Aorta (tissue), 5 donors: ENCODE measurements around the gene HOXC6. TPM values are rescaled to one million over a fixed set of nuclear protein-coding genes. Genes with fewer than 3 reads are reported as not detected.
A peak's percentile ranks its signal among the peaks of the same experiment; 100 is the strongest.

ENCODE experiments used
- ATAC-seq: fragments of 200-7000 bp; cut with Tn5 transposase; one replicate; pipeline ENCODE4 v1.9.1; 2022; ENCODE audit warnings: moderate library complexity; ENCODE audit not compliant: low FRiP score
- DNase-seq, 2 donors: peaks; one replicate each; pipeline ENCODE4 v3.0.0-alpha.2; 2020
- H3K27ac ChIP-seq, 2 donors: one replicate each; pipeline ENCODE4 v1.5.1; 2013; ENCODE audit warnings: low read length in 2 of 2, mild to moderate bottlenecking in 2 of 2, moderate library complexity in 2 of 2, control low read depth in 1 of 2, inconsistent platforms in 1 of 2, low read depth in 1 of 2
- H3K27me3 ChIP-seq, 2 donors: one replicate each; pipeline ENCODE4 v1.6.1; 2013; ENCODE audit warnings: control low read depth in 1 of 2, low read length in 1 of 2, mild to moderate bottlenecking in 1 of 2, moderate library complexity in 1 of 2; ENCODE audit not compliant: insufficient read depth in 2 of 2, control insufficient read depth in 1 of 2
- H3K36me3 ChIP-seq, 2 donors: one replicate each; pipeline ENCODE4 v1.6.1; 2013; ENCODE audit warnings: control low read depth in 1 of 2, low read length in 1 of 2, mild to moderate bottlenecking in 1 of 2; ENCODE audit not compliant: insufficient read depth in 2 of 2, control insufficient read depth in 1 of 2
- H3K4me1 ChIP-seq, 2 donors: one replicate each; pipeline ENCODE4 v1.6.1; 2013; ENCODE audit warnings: low read length in 2 of 2, control low read depth in 1 of 2, mild to moderate bottlenecking in 1 of 2, moderate library complexity in 1 of 2; ENCODE audit not compliant: insufficient read depth in 2 of 2, control insufficient read depth in 1 of 2
- H3K4me3 ChIP-seq, 2 donors: one replicate each; pipeline ENCODE4 v1.5.1; 2013; ENCODE audit warnings: low read length in 2 of 2, control low read depth in 1 of 2, mild to moderate bottlenecking in 1 of 2
- H3K9me3 ChIP-seq: one replicate; pipeline ENCODE4 v1.6.1; 2013; ENCODE audit warnings: mild to moderate bottlenecking, low read length; ENCODE audit not compliant: control insufficient read depth
- WGBS, 2 donors: extraction: QIAGEN DNeasy Blood & Tissue Kit; methylation state at CpG; one replicate each; pipeline ENCODE4 v1.1.7; 2013; 5-methylcytosine and 5-hydroxymethylcytosine counted together
- intact Hi-C, 2 donors: fragments of 100-400 bp; cut with DNase I; formaldehyde crosslinking; loops; one replicate each; pipeline versions ENCODE4 v1.14.2 to v1.15.0; 2022
- polyA plus RNA-seq, 2 donors: library from polyadenylated mRNA; stranded (reverse); fragments of 200-250 nt; gene quantifications; one replicate each; pipeline ENCODE4 v1.2.3, GENCODE V29; 2013
- total RNA-seq, 2 donors: library from RNA; stranded (reverse); fragmentation: NEBNext Ultra II Directional; extraction: Animal tissue kit (Norgen Biotek cat#: 25700); gene quantifications; one replicate each; pipeline ENCODE4 v1.2.1, GENCODE V29; 2021
- donor health status: healthy with polysubstance abuse.
- donor health status: Bipolar disorder and iron deficiency.
- donor health status: DM: no; HTN: no; CAD: no.
- donor health status: DM: no; HTN: no; CAD: no.
- donor health status: DM: yes; HTN: yes; CAD: no.

The HOXC6 gene
- total and polyA plus RNA-seq, 4 donors, result 1.5 to 17.1 (median 9.0) TPM

DNA sequence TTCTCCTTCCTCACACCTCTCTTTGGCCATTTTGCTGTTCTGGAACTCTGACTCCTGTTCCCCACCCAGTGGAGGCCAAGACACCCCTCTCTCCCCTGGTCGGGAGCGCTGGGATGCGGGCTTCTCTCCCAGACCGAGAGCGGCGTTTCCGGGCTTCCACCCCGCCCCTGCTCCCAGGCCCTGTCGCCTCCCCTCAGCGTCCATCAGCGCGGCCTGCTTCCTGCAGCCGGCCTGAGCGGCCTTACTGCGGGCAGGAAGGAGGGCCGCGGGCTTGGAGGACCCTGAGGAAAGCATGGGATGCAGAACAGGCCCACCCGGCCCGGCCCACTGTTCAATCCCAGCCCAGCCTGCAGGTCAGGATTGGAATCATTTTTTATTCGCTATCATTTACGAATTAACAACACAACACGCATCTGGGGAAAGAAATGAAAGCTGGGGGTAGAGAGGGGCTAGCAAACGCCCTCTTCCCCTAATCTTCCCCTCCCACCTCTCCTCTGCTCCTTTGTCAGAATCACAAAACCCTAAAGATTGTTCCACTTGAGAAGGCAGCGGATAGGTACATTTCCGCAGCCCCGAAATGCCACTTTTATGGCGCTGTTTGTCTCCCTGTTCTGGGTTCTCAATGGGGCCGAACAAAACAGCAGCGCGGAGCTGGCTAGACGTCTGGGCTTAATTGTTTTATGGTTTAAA lies 23.3 kb upstream of the HOXC6 start:
- H3K36me3 ChIP-seq, result no peaks in the 10 kb centered on the region
- WGBS, 2 donors, result 52 to 64% methylated on average over 28 to 31 of the region's 31 CpGs
- no peaks in the 10 kb centered on the region for H3K27me3 ChIP-seq
- no peaks in the 10 kb centered on the region for H3K4me1 ChIP-seq
- intact Hi-C loops, result loop anchor here in 1 of 2 donors (5.0 kb wide), 1 partner anchor 202 kb away; no protein-coding TSS in a partner anchor
- no peaks in the 10 kb centered on the region for H3K9me3 ChIP-seq
- peak; percentile 45 to 87 for DNase-seq
- H3K27ac ChIP-seq, result no peak overlapping the region
- ATAC-seq, result peak; percentile 62
- H3K4me3 ChIP-seq, result no peak overlapping the region

GRCh38 chr12:54005531-54005852 lies 22.7 kb upstream of the HOXC6 start:
- Histone ChIP-seq H3K27me3 (no peaks in the 10 kb centered on the region), H3K4me3 (no peak overlapping the region), H3K4me1 (no peaks in the 10 kb centered on the region), H3K27ac (no peak overlapping the region), H3K36me3 (no peaks in the 10 kb centered on the region), H3K9me3 (no peaks in the 10 kb centered on the region)
- ATAC-seq, result no peak
- DNase-seq, result peak; percentile 41 to 80
- 14 to 16% methylated on average over 26 of the region's 26 CpGs for WGBS, 2 donors
- intact Hi-C loops, result loop anchor here in 1 of 2 donors (5.0 kb wide), 1 partner anchor 202 kb away; no protein-coding TSS in a partner anchor

- Histone ChIP-seq H3K9me3 (no peaks in the 10 kb centered on the region), H3K4me3 (no peak overlapping the region), H3K27me3 (no peaks in the 10 kb centered on the region), H3K4me1 (no peaks in the 10 kb centered on the region), H3K27ac (no peak overlapping the region), H3K36me3 (no peaks in the 10 kb centered on the region)
- intact Hi-C loops, result loop anchor here (1.0 to 5.0 kb wide), 2 partner anchors 195 to 201 kb away; no protein-coding TSS in a partner anchor
- DNase-seq (peak; percentile 89 to 98), ATAC-seq (peak; percentile 92)
- WGBS, 2 donors, result 21 to 24% methylated on average over 39 of the region's 39 CpGs
These were observed 22.2 kb upstream of the HOXC6 start for GRCh38 chr12:54005853-54006558.

GRCh38 chr12:54006559-54007220 lies 21.6 kb upstream of the HOXC6 start:
- Histone ChIP-seq H3K9me3 (no peaks in the 10 kb centered on the region), H3K4me3 (no peak overlapping the region), H3K27me3 (no peaks in the 10 kb centered on the region), H3K36me3 (no peaks in the 10 kb centered on the region), H3K27ac (no peak overlapping the region), H3K4me1 (no peaks in the 10 kb centered on the region)
- WGBS, 2 donors, result 80 to 87% methylated on average over 22 of the region's 22 CpGs
- ATAC-seq, result no peak
- intact Hi-C loops, result loop anchor here (1.0 to 5.0 kb wide), 2 partner anchors 195 to 201 kb away; no protein-coding TSS in a partner anchor
- peak in 1 of 2 donors; percentile 25 for DNase-seq

DNA sequence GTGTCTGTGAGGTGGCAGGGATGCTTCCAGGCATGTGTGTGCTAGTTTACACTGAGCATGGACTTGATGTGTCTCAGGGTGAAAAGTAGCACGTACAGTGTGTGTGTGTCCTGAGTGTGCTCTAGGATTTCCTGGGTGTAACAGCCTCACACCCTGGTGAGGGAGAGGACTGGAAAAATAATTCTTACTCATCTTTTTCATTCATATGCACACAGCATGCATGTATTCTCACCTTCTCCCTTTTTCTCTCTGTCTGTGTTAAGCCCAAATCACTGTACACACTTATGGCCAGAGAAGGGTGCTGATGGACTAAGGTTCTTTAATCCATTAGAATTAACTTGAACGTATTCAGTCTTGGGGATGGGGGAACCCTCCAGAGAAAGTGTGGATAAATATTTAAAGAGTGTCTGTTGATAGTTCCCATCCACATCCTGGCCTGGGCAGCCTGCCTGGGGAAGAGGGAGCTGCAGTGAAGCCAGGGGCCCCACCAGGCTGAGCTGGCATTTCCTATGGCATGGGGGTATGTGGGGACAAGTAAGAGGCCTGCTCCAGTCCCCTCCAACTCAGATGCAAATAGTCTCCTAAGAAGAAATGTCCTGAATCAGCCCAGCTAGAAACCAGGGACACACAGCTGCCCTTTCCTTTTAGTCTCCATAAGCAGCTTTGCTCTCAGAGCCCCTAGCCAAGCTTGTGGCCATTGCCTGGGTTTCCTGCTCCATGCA lies 20.5 kb upstream of the HOXC6 start:
- Histone ChIP-seq H3K4me1 (no peaks in the 10 kb centered on the region), H3K36me3 (no peaks in the 10 kb centered on the region), H3K4me3 (no peak overlapping the region), H3K27ac (no peak overlapping the region), H3K27me3 (no peaks in the 10 kb centered on the region), H3K9me3 (no peaks in the 10 kb centered on the region)
- intact Hi-C loops, result loop anchor here in 1 of 2 donors (5.0 kb wide), 1 partner anchor 200 kb away; no protein-coding TSS in a partner anchor
- 75 to 78% methylated on average over 2 of the region's 2 CpGs for WGBS, 2 donors
- DNase-seq (peak in 1 of 2 donors; percentile 21), ATAC-seq (no peak)

DNA sequence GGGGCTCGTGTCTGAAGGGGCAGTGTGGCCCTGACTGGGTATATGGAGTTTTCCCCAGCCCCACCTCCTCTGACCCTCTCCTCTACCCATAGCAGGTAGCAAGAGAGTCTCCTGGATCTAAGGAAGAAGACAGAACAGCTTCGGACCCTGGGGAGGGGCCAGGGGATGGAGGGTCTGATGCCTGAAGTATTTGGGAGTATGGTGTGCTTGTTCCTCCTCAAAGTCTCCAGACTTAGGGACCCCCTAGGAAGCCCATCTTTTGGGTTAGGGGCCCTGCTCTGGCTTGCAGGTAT lies 20.0 kb upstream of the HOXC6 start:
- no peak overlapping the region for H3K4me3 ChIP-seq
- no peak overlapping the region for H3K27ac ChIP-seq
- intact Hi-C loops, result loop anchor here in 1 of 2 donors (5.0 kb wide), 1 partner anchor 199 kb away; no protein-coding TSS in a partner anchor
- no peaks in the 10 kb centered on the region for H3K4me1 ChIP-seq
- H3K36me3 ChIP-seq, result no peaks in the 10 kb centered on the region
- H3K27me3 ChIP-seq, result no peaks in the 10 kb centered on the region
- peak in 1 of 2 donors; percentile 24 for DNase-seq
- ATAC-seq, result no peak
- WGBS, 2 donors, result 65 to 70% methylated on average over 2 of the region's 2 CpGs
- H3K9me3 ChIP-seq, result no peaks in the 10 kb centered on the region

GRCh38 chr12:54009171-54010052 lies 18.8 kb upstream of the HOXC6 start:
- H3K27ac ChIP-seq, result no peak overlapping the region
- H3K36me3 ChIP-seq, result no peaks in the 10 kb centered on the region
- H3K27me3 ChIP-seq, result no peaks in the 10 kb centered on the region
- WGBS, 2 donors, result 6% methylated on average over 49 to 51 of the region's 51 CpGs
- H3K9me3 ChIP-seq, result no peaks in the 10 kb centered on the region
- DNase-seq, result peak; percentile 59 to 85
- H3K4me1 ChIP-seq, result no peaks in the 10 kb centered on the region
- intact Hi-C loops, result loop anchor here in 1 of 2 donors (5.0 kb wide), 1 partner anchor 198 kb away; no protein-coding TSS in a partner anchor
- no peak for ATAC-seq
- peak overlapping the region; percentile 3 to 36 for H3K4me3 ChIP-seq
